HG02840 (cell line): Measurements from ENCODE around the gene OCA2.

Source experiments
- ATAC-seq: cut with Tn5 transposase; IDR thresholded peaks from one replicate; pipeline ENCODE4 v1.9.1; 2021; ENCODE audit warnings: mild to moderate bottlenecking, moderate library complexity, moderate number of reproducible peaks; ENCODE audit not compliant: unreplicated experiment, low FRiP score

The OCA2 gene

GRCh38 chr15:28082891-28083684 lies 16.0 kb downstream of the OCA2 start:
- ATAC-seq: no peak

- ATAC-seq: no peak
Observed at GRCh38 chr15:28081594-28081993, 17.5 kb downstream of the OCA2 start.

GRCh38 chr15:28080386-28080785 lies 18.7 kb downstream of the OCA2 start:
- no peak for ATAC-seq

- ATAC-seq: no peak
Observed at GRCh38 chr15:28079313-28079969, 19.7 kb downstream of the OCA2 start.

GRCh38 chr15:28078191-28078719 lies 20.9 kb downstream of the OCA2 start:
- ATAC-seq: no peak

- ATAC-seq: no peak
Observed at GRCh38 chr15:28075573-28075972, 23.5 kb downstream of the OCA2 start.

- no peak for ATAC-seq
Observed at GRCh38 chr15:28068930-28069329, 30.2 kb downstream of the OCA2 start.

- ATAC-seq: no peak
Observed at GRCh38 chr15:28066231-28066630, 32.9 kb downstream of the OCA2 start.

GRCh38 chr15:28060005-28060404 lies 39.1 kb downstream of the OCA2 start:
- ATAC-seq: no peak

- ATAC-seq: no peak
Observed at GRCh38 chr15:28058082-28058481, 41.0 kb downstream of the OCA2 start.

GRCh38 chr15:28051955-28052633 lies 47.0 kb downstream of the OCA2 start:
- ATAC-seq: no peak

GRCh38 chr15:28049581-28049980 lies 49.5 kb downstream of the OCA2 start:
- no peak for ATAC-seq

- no peak for ATAC-seq
Observed at GRCh38 chr15:28047277-28047676, 51.8 kb downstream of the OCA2 start.

GRCh38 chr15:28044121-28044672 lies 54.9 kb downstream of the OCA2 start:
- ATAC-seq: no peak

GRCh38 chr15:28043691-28044091 lies 55.4 kb downstream of the OCA2 start:
- no peak for ATAC-seq

GRCh38 chr15:28037969-28038590 lies 61.0 kb downstream of the OCA2 start:
- ATAC-seq: no peak

- ATAC-seq: no peak
Observed at GRCh38 chr15:28033443-28033842, 65.7 kb downstream of the OCA2 start.

GRCh38 chr15:28030801-28031200 lies 68.3 kb downstream of the OCA2 start:
- no peak for ATAC-seq

- no peak for ATAC-seq
Observed at GRCh38 chr15:28027714-28028076, 71.4 kb downstream of the OCA2 start.
